ENCODE measurements around the gene PEX14. TPM values are rescaled to one million over a fixed set of nuclear protein-coding genes. Genes with fewer than 3 reads are reported as not detected.

PEX14 gene
- total RNA-seq, 1 experiment from 2014 or later = 29.3 TPM

- H3K9me2 ChIP-seq (ENCODE audit: insufficient read depth) = no peaks in the 10 kb centered on the region
Measured at GRCh38 chr1:10639011-10639774, 164.4 kb downstream of the PEX14 start.

GRCh38 chr1:10639775-10640578 is 165.2 kb downstream of the PEX14 start:
- ChIA-PET CTCF (no interaction called here), RAD21 (ENCODE audit: low non-redundant PET in 1 of 2, low total read pairs in 2 of 2, uncharacterized antibody in 2 of 2, unreplicated experiment in 2 of 2) (no interaction called here), POLR2A (no interaction called here)
- Histone ChIP-seq H3K27ac (ENCODE audit: low read depth, low read length) (no peak overlapping the region), H3K4me2 (ENCODE audit: low read length) (no peak overlapping the region), H3K4me3 (replicated peaks in 1 of 2; ENCODE audit: low read depth in 1 of 2, low read length in 2 of 2) (no peak overlapping the region), H2AFZ (ENCODE audit: low read depth, low read length, poor library complexity, severe bottlenecking) (no peak overlapping the region), H3K27me3 (ENCODE audit: insufficient read depth, low read length) (no peaks in the 10 kb centered on the region), H3K4me1 (ENCODE audit: control insufficient read depth in 1 of 2, insufficient read depth in 2 of 2, low read length in 2 of 2) (peaks cover 0 to 10% of the 10 kb centered on the region in 2 experiments; a peak in 2 of 4 replicates), H4K20me1 (ENCODE audit: insufficient read depth) (no peaks in the 10 kb centered on the region), H3K9me3 (ENCODE audit: control insufficient read depth in 1 of 2, insufficient read depth in 1 of 2, low read depth in 1 of 2, low read length in 2 of 2) (no peaks in the 10 kb centered on the region), H3K9me2 (ENCODE audit: insufficient read depth) (no peaks in the 10 kb centered on the region), H3K36me3 (ENCODE audit: control insufficient read depth in 1 of 2, insufficient read depth in 2 of 2, low read length in 2 of 2) (no peaks in the 10 kb centered on the region), H3K9ac (ENCODE audit: low read length) (no peak overlapping the region), H3K79me2 (ENCODE audit: insufficient read depth, low read length) (no peaks in the 10 kb centered on the region)
- BruUV-seq (replicated peaks) = no TSS peak
- intact Hi-C loops (cut with micrococcal nuclease) = no loop called here
- DNase-seq (ENCODE audit: low read depth, low spot score) (no peak), ATAC-seq (peak; percentile 23; the same call in 1 of the 2 replicates)
- no peak for TF ChIP-seq CEBPB (IDR thresholded peaks at IDR 0.05; ENCODE audit: low read depth)
- no peak for TF ChIP-seq RAD21 (IDR thresholded peaks at IDR 0.05; ENCODE audit: low read depth)
- no peak for TF ChIP-seq CTCF (IDR thresholded peaks at IDR 0.05 in 2 of 3, conservative IDR thresholded peaks at IDR 0.05 in 1 of 3; ENCODE audit: borderline replicate concordance in 1 of 3, insufficient read depth in 1 of 3, low read depth in 2 of 3, low read length in 2 of 3)
- no peak for TF ChIP-seq EGR1 (IDR thresholded peaks at IDR 0.05; ENCODE audit: low read depth)
- TF ChIP-seq, protein P1, sequence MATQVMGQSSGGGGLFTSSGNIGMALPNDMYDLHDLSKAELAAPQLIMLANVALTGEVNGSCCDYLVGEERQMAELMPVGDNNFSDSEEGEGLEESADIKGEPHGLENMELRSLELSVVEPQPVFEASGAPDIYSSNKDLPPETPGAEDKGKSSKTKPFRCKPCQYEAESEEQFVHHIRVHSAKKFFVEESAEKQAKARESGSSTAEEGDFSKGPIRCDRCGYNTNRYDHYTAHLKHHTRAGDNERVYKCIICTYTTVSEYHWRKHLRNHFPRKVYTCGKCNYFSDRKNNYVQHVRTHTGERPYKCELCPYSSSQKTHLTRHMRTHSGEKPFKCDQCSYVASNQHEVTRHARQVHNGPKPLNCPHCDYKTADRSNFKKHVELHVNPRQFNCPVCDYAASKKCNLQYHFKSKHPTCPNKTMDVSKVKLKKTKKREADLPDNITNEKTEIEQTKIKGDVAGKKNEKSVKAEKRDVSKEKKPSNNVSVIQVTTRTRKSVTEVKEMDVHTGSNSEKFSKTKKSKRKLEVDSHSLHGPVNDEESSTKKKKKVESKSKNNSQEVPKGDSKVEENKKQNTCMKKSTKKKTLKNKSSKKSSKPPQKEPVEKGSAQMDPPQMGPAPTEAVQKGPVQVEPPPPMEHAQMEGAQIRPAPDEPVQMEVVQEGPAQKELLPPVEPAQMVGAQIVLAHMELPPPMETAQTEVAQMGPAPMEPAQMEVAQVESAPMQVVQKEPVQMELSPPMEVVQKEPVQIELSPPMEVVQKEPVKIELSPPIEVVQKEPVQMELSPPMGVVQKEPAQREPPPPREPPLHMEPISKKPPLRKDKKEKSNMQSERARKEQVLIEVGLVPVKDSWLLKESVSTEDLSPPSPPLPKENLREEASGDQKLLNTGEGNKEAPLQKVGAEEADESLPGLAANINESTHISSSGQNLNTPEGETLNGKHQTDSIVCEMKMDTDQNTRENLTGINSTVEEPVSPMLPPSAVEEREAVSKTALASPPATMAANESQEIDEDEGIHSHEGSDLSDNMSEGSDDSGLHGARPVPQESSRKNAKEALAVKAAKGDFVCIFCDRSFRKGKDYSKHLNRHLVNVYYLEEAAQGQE (IDR thresholded peaks at IDR 0.05; ENCODE audit: low read depth) = no peak
- TF ChIP-seq ZFX (IDR thresholded peaks at IDR 0.05) = no peak
- no peak for TF ChIP-seq SRF (IDR thresholded peaks at IDR 0.05; ENCODE audit: low read depth)
- no peak for TF ChIP-seq ZBTB33 (IDR thresholded peaks at IDR 0.05; ENCODE audit: extremely low read depth, insufficient replicate concordance, low read length)
- TF ChIP-seq POLR2AphosphoS5 (IDR thresholded peaks at IDR 0.05; ENCODE audit: low read depth, low read length) = no peak

More at GRCh38 chr1:10639011-10639774, 164.4 kb downstream of the PEX14 start:
- POLR2A ChIA-PET = no interaction called here
- Histone ChIP-seq H2AFZ (ENCODE audit: low read depth, low read length, poor library complexity, severe bottlenecking) (no peak overlapping the region), H3K4me1 (ENCODE audit: control insufficient read depth in 1 of 2, insufficient read depth in 2 of 2, low read length in 2 of 2) (peaks cover 0 to 9% of the 10 kb centered on the region in 2 experiments; a peak in 2 of 4 replicates), H3K27ac (ENCODE audit: low read depth, low read length) (no peak overlapping the region), H3K4me3 (replicated peaks in 1 of 2; ENCODE audit: low read depth in 1 of 2, low read length in 2 of 2) (no peak overlapping the region), H3K9me3 (ENCODE audit: control insufficient read depth in 1 of 2, insufficient read depth in 1 of 2, low read depth in 1 of 2, low read length in 2 of 2) (no peaks in the 10 kb centered on the region), H3K79me2 (ENCODE audit: insufficient read depth, low read length) (no peaks in the 10 kb centered on the region), H3K4me2 (ENCODE audit: low read length) (no peak overlapping the region), H3K36me3 (ENCODE audit: control insufficient read depth in 1 of 2, insufficient read depth in 2 of 2, low read length in 2 of 2) (no peaks in the 10 kb centered on the region), H4K20me1 (ENCODE audit: insufficient read depth) (no peaks in the 10 kb centered on the region), H3K9ac (ENCODE audit: low read length) (no peak overlapping the region), H3K27me3 (ENCODE audit: insufficient read depth, low read length) (no peaks in the 10 kb centered on the region)
- no peak for DNase-seq (ENCODE audit: low read depth, low spot score)
- CTCF ChIA-PET = no interaction called here
- no peak for ATAC-seq
- BruUV-seq (replicated peaks) = no TSS peak
- no peak for TF ChIP-seq SP1 (IDR thresholded peaks at IDR 0.05; ENCODE audit: low read depth)
- intact Hi-C loops (cut with micrococcal nuclease) = no loop called here
- RAD21 ChIA-PET (ENCODE audit: low non-redundant PET in 1 of 2, low total read pairs in 2 of 2, uncharacterized antibody in 2 of 2, unreplicated experiment in 2 of 2) = no interaction called here
